ENCODE data around the gene PTPRJ. TPM values are rescaled to one million over a fixed set of nuclear protein-coding genes. Genes with fewer than 3 reads are reported as not detected.
"Not testable (repeated sequence)": the region's sequence is repeated elsewhere in the genome, so short reads cannot be mapped to it uniquely, and the experiment has no call there.

The PTPRJ gene
- total and polyA plus RNA-seq, 7 donors: 0.32 to 12.4 (median 4.1) TPM

DNA sequence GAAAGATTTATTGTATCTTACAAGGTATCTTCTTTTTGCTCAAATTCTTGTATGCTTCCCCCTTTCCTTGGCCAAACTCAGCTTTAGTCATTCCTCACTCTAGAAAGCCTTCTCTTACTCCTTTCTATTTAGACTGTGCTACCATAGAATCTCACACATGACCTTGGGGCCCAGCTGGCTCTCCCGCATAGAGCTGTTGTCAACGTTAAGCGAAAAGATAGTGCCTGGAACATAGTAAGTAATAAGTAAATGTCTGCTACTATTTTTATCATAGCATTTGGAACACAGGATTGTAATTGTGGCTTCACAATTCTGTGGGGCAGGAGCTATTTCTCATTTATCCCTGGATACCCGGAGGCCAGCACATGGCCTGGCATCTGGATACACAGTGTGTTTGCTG, 197.3 kb downstream of the PTPRJ start:
- Histone ChIP-seq H3K27ac (no peak overlapping the region), H3K4me1 (no peaks in the 10 kb centered on the region), H3K9me3 (no peaks in the 10 kb centered on the region), H3K4me3 (no peak overlapping the region), H3K36me3 (ENCODE audit: insufficient read depth in 1 of 2, low read depth in 1 of 2) (no peaks in the 10 kb centered on the region), H3K27me3 (ENCODE audit: insufficient read depth in 3 of 3, low read length in 2 of 3) (no peaks in the 10 kb centered on the region)
- WGBS, 3 donors: 71 to 74% (median 74%) methylated on average over 4 of the region's 4 CpGs
- DNase-seq: no peak
- no peak for ATAC-seq
- intact Hi-C loops (cut with DNase I): no loop called here
- no peak for TF ChIP-seq CTCF (IDR thresholded peaks at IDR 0.05)

- DNase-seq (no peak), ATAC-seq (no peak)
- no peak overlapping the region for H3K4me3 ChIP-seq
- no peaks in the 10 kb centered on the region for H3K9me3 ChIP-seq
- H3K27me3 ChIP-seq (ENCODE audit: insufficient read depth in 3 of 3, low read length in 2 of 3): no peaks in the 10 kb centered on the region
- no peak overlapping the region for H3K27ac ChIP-seq
- H3K4me1 ChIP-seq: no peaks in the 10 kb centered on the region
- TF ChIP-seq CTCF (IDR thresholded peaks at IDR 0.05): no peak
- 77 to 84% (median 78%) methylated on average over 6 of the region's 6 CpGs for WGBS, 3 donors
- no peaks in the 10 kb centered on the region for H3K36me3 ChIP-seq (ENCODE audit: insufficient read depth in 1 of 2, low read depth in 1 of 2)
- intact Hi-C loops (cut with DNase I): no loop called here
Measured at GRCh38 chr11:48180627-48181026, 200.3 kb downstream of the PTPRJ start.

- no peak overlapping the region for H3K4me3 ChIP-seq
- no peaks in the 10 kb centered on the region for H3K9me3 ChIP-seq
- ATAC-seq: no peak
- H3K27ac ChIP-seq: no peak overlapping the region
- no peaks in the 10 kb centered on the region for H3K4me1 ChIP-seq
- no peaks in the 10 kb centered on the region for H3K27me3 ChIP-seq (ENCODE audit: insufficient read depth in 3 of 3, low read length in 2 of 3)
- WGBS, 3 donors: 25 to 44% (median 32%) methylated on average over 4 of the region's 4 CpGs
- TF ChIP-seq CTCF (IDR thresholded peaks at IDR 0.05): no peak
- no peaks in the 10 kb centered on the region for H3K36me3 ChIP-seq (ENCODE audit: insufficient read depth in 1 of 2, low read depth in 1 of 2)
- DNase-seq: no peak
- intact Hi-C loops (cut with DNase I): no loop called here
Measured at GRCh38 chr11:48182860-48183526, 202.6 kb downstream of the PTPRJ start.

DNA sequence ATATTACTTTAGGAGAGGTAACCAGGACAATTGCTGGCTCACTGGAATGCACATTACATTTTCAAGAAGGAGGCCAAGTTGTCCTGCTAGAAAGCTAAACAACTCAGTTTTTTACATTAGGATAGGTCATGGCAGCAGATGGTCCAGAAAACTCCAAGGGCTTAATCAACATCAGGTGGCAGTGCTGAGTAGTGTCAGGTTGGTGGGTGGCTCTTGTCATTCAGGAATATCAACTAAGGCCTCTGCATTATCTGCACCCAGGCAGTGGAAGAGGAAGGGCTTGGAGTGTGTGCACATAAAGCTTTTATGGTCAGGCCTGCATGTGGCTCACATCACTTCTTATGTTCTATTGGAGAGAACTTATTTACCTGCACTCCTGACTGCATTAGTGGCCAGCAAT, 204.1 kb downstream of the PTPRJ start:
- H3K4me3 ChIP-seq: no peak overlapping the region
- TF ChIP-seq CTCF (IDR thresholded peaks at IDR 0.05): no peak
- H3K4me1 ChIP-seq: no peaks in the 10 kb centered on the region
- DNase-seq: no peak
- H3K27me3 ChIP-seq (ENCODE audit: insufficient read depth in 3 of 3, low read length in 2 of 3): no peaks in the 10 kb centered on the region
- no peak overlapping the region for H3K27ac ChIP-seq
- no peaks in the 10 kb centered on the region for H3K36me3 ChIP-seq (ENCODE audit: insufficient read depth in 1 of 2, low read depth in 1 of 2)
- intact Hi-C loops (cut with DNase I): no loop called here
- ATAC-seq: no peak
- H3K9me3 ChIP-seq: no peaks in the 10 kb centered on the region

GRCh38 chr11:48190906-48191654, 210.7 kb downstream of the PTPRJ start:
- H3K9me3 ChIP-seq; H3K27me3 ChIP-seq (ENCODE audit: insufficient read depth in 3 of 3, low read length in 2 of 3); ATAC-seq; H3K4me3 ChIP-seq; H3K36me3 ChIP-seq (ENCODE audit: insufficient read depth in 1 of 2, low read depth in 1 of 2); DNase-seq; H3K4me1 ChIP-seq; intact Hi-C loops (cut with DNase I); H3K27ac ChIP-seq: not testable (repeated sequence)
- WGBS, 3 donors: 65 to 71% (median 70%) methylated on average over 10 of the region's 10 CpGs
